HG03521 (cell line): ENCODE data around the gene PRPSAP1.
"Not testable (repeated sequence)": the region's sequence is repeated elsewhere in the genome, so short reads cannot be mapped to it uniquely, and the experiment has no call there.

ENCODE experiments used
- ATAC-seq: cut with Tn5 transposase; IDR thresholded peaks from one replicate; pipeline ENCODE4 v1.9.1; 2021; ENCODE audit warnings: mild to moderate bottlenecking, moderate library complexity; ENCODE audit not compliant: unreplicated experiment

The PRPSAP1 gene

DNA sequence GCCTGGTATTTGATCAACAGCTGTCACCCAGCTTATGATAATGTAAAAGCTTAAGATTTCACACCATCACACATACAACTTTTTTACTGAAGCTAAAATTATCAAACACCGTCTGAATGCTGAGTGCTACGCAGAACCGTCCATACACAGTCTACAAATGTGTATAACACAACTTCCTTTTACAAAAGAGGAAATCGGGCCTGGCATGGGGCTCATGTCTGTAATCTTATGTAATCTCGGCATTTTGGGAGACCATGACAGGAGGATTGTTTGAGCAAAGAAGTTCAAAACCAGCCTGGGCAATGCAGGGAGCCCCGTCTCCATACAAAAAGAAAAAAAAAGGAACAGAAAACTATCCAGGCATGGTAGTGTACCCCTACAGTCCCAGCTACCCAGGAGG, 26.0 kb downstream of the PRPSAP1 start:
- no peak for ATAC-seq

DNA sequence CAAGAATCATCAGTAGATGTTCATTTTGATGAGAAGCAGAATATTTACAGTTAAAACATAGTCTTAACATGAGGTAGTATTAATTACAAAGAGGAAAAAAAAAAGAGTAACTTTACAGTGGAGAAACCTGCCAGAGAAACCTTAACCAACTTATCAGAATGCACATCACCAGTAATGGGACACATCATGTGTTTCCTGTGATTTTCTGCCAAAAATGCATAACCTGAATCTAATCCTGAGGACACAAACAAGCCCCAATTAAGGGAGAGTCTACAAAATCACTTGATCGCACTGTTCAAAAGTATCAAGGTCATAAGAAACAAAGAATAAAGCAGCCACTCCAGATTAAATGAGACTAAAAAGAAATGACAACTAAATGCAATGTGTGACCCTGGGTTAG, 27.4 kb downstream of the PRPSAP1 start:
- ATAC-seq, result no peak

DNA sequence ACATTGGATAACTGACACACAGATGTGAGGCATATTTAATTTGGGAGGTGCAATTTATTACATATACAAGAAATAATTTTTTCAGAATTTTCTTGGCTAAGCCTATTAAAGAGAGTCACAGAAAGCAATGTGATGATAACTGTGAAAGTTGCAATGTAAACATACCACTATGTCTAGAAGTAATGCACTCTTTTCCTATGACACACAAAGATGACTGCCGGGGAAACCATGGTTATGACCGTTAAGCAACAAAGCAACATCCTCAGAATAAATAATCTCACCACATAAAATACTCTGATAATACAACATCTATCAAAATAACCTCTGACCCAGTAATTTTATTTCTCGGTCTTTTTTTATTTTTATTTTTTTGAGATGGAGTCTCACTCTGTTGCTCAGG, 35.1 kb downstream of the PRPSAP1 start:
- ATAC-seq, result no peak

DNA sequence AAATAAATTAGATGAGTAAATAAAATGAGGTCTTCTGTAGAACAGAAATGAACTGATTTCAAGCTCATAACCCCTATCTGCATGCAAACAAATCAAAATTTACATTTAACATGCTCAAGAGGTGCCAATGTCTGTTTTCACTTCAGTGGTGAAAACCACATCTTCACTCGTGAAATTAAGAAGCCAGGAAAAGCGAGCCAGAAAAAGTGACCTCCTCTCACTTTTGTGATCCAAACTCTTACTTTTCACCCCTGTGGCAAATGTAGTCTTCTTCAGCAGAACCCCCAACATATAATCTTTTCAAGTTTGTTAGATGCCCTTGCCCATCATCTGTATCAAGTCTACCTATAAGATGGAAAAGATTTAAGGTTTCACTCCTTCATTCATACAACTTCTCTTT, 36.2 kb downstream of the PRPSAP1 start:
- no peak for ATAC-seq

DNA sequence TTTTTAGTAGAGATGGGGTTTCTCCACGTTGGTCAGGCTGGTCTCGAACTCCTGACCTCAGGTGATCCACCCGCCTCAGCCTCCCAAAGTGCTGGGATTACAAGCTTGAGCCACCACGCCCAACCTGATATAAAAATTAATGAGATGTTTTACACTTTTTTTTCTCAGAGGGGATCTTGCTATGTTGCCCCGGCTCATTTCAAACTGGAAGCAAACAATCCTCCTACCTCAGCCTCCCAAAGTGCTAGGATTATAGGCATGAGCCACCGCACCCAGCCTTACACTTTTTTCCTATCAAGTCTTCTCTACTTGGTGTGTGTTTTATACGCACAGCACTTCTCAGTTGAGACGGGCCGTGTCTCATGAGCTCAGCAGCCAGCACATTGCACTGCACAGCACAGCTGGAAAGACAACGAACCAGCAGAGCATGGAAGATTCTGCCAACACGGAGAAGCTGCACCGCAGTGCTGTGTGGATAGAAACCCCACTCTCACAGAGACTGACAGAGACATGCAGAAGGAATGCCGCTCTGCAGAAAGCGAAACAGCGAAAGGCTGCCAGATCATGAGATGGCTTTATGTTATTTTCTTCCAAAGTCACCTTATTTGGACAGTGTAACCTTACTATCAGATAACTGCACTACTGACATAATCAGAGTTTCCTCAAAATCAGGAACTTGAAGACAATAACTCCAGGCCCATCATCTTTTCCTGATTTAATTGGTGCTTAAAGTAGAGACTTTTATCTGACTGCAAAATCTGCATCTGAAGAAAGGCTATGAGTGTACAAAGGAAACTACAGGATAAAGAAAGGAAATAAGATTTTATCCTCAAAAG, 39.1 kb downstream of the PRPSAP1 start:
- ATAC-seq, result no peak

DNA sequence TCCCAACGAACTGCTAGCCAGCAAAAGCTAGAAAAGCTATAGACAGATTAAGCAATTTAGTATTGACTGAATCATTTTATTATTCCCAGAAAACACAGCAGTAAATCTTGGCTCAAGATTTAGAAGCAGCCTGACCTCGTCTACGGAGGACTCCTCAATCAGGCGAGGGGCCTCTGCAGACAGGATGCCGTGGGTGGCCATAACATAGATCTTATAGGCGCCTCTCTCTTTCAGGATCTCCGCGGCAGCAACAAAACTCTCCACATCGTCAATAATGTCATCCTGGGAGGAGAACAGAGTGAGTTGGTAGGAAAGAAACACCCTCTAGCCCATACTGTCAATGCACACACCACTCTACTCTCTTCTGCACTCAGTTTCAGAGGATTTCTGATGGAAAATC, 41.0 kb downstream of the PRPSAP1 start:
- no peak for ATAC-seq

DNA sequence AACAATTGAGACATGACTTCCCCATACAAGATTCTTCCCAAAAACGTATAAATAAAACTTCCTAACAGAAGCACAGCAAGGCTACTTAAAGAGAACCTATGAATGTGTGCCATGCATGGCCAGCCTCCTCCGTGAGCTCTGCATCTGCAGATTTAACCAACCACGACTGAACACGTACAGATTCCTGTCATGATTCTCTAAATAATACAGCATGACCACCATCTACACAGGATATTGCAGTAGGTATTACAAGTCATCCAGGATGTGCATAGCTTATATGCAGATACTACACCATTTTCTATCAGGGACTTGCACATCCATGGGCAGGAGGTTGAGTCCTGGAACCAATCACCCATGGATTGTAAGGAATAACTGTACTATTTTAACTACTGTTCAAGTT, 44.3 kb downstream of the PRPSAP1 start:
- no peak for ATAC-seq

DNA sequence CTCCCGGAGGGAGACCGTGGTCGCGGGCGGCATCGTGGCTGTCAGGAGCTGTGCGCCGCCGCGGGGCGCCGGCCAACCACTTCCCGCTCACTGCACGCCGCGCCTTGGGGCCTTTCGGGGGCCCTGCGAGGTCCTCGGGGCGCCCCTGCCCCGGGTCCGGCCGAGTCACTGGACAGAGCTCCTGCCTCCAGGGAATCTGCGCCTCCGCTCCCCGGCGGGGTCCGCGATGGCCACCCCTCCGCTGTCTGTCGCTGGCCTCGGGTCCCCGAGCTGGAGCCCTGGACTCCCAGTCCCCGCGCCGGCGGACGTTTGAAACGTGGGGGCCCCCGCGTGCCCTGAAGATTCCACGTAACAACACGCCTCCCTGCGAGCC, 45.8 kb downstream of the PRPSAP1 start, which contains the start of gene QRICH2:
TSS of gene QRICH2 (minus strand) at position 311 of the 373 bp plus-strand sequence. CDS start at position 33, 278 bp downstream.
- ATAC-seq, result no peak

DNA sequence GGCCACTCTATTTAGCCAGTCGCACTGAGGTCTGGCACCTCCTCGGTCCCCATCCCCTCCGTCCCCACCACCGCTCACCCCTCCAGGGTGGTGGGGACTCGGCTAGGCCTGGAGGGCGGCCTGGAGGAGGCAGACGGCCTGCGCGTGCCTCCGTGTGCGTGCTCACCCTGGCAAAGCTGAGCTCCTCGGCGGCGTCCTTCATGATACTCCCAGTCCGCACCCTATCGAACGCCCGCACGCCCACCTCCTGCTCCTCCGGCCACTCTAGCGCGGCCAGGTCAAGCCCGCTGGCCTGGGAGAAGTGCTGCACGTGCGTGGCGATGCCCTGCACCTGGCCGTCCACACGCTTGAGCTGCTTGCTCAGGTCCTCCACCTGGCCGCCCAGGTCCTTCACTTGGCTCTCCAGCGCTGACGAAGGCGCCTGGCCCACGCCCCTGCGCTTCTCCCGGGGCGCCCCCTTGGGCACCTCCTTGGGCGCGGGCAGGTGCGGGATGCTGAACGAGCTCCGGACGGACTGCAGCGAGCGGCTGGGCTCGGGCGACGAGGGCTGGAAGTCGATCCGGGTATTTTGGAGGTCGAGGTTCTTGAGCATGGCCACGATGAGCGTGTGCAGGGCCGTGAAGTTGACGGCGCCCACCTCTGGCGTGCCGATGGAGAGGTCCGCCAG, 46.3 kb downstream of the PRPSAP1 start:
- ATAC-seq, result no peak

DNA sequence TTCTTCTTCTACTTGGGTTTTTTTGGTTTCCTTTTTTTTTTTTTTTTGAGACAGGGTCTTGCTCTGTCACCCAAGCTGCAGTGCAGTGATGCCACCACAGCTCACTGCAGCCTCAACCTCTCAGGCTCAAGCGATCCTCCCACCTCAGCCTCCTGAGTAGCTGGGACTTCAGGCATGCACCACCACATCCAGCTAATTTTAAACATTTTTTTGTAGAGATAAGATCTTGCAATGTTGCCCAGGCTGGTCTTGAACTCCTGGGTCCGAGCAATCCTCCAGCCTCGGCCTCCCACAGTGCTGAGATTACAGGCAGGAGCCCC, 48.6 kb downstream of the PRPSAP1 start:
- ATAC-seq, result not testable (repeated sequence)

DNA sequence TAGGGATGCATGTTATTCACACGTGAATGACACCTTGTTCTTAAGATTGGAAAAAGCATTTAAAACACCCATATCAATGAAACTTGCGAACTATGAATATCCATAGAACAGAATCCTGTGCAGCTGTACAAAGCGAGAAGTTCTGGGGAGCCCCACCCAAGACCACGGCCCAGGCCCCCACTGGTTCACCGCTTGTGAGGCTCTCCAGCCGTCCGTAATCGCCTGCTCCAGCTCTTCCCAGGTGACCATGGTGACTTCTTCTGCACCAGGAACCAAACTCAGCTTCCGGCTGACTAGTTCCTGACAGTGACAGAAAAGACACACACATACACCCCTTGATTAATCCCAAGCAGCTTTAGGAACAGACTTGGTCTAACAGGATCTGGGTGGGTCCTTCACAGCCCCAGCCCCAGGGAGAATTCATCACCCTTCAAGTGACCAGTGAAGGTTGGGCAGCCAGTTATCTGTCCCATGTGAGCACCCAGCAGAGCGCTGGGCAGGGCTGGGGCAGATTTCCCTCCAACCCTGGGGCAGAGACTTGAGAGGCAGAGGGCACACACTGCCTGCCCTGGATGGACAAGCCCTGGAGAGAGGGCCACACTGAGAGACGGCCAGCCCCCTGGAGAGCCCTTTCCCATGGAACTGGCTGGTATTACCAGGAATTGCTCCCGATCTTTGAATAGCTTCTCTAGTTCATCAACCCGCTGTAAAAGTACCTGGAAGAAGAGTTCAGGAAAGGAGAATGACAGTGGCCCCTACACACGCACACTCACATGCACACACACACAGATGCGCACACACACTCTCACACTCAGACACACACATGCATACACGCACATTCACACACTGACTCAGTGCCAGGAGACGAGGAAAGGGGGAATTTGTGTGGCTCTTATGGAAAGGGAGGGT, 49.2 kb downstream of the PRPSAP1 start:
- no peak for ATAC-seq

DNA sequence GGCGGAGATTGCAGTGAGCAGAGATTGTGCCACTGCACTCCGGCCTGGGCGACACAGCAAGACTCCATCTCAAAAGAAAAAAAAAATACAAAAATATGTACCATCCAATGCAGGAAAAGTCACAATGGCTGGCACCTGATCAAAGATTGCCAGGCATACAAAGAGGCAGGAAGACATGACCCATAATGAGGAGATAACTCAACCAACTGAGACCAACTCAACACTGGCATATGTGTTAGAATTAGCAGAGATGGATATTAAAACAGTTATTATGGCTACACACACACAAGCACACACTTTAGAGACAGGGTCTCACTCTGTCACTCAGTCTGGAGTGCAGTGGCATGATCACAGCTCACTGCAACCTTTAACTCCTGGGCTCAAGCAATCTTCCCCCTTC, 56.3 kb downstream of the PRPSAP1 start:
- ATAC-seq, result no peak

DNA sequence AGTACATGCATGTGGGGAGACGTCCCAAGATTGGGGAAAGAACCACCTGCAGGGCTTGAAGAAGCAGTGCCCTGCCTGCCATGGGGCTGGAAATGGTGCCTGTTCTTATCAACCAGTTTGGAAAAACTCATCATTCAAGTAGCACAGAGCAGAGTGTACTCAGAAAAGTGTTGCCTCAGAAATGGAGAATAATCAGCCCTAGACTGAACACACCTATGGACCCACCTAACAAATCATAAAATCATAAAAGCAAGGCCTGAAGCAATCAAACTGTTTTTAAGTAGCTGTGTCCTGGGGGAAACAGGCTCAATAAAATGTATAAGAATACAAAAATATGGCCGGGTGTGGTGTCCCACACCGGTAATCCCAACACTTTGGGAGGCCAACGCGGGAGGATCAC, 56.8 kb downstream of the PRPSAP1 start:
- no peak for ATAC-seq

DNA sequence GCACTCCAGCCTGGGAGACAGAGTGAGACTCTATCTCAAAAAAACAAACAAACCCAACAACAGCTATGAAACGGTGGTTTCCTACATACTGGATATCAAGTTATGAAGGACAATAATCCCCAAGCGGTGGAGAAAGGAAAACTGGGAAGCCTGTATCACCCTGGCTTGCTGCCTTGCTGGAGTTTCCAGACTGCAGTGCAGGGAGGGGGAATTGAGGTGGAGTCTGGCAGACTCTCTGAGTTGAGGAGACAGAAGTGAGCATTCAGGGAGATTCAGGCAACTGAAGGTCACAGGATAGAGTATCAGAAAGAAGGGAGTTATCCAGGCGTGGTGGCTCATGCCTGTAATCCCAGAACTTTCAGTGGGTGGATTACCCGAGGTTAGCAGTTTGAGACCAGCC, 57.5 kb downstream of the PRPSAP1 start:
- ATAC-seq, result no peak

DNA sequence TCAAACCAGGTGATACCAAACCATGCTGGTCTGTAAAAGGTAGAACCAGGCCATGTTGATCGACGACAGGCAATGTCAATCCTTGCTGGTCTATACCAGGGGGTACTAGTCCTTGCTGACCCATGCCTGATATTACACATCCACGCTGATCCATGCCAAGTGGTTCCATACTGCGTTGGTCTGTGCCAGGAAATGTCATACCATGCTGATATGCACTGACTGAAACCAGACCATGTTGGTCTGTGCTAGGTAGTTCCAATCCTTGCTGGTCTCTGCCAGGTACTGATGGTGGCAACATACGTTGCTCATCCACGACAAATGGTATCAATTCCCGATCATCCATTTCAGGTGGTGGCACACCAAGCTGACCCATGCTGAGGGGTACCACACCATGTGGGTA, 60.6 kb downstream of the PRPSAP1 start:
- ATAC-seq, result no peak

DNA sequence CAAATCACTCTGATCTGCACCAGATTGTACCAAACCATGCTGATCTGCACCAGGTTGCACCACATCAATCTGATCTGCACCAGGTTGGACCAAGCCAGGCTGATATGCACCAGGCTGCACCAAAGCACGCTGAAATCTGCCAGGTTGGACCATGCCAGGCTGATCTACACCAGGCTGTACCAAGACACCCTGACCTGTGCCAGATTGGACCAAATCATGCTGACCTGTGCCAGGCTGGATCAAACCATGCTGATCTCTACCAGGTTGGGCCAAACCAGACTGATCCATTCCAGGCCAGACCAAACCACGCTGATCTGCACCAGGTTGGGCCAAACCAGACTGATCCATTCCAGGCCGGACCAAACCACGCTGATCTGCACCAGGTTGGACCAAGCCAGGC, 61.1 kb downstream of the PRPSAP1 start:
- ATAC-seq, result no peak

DNA sequence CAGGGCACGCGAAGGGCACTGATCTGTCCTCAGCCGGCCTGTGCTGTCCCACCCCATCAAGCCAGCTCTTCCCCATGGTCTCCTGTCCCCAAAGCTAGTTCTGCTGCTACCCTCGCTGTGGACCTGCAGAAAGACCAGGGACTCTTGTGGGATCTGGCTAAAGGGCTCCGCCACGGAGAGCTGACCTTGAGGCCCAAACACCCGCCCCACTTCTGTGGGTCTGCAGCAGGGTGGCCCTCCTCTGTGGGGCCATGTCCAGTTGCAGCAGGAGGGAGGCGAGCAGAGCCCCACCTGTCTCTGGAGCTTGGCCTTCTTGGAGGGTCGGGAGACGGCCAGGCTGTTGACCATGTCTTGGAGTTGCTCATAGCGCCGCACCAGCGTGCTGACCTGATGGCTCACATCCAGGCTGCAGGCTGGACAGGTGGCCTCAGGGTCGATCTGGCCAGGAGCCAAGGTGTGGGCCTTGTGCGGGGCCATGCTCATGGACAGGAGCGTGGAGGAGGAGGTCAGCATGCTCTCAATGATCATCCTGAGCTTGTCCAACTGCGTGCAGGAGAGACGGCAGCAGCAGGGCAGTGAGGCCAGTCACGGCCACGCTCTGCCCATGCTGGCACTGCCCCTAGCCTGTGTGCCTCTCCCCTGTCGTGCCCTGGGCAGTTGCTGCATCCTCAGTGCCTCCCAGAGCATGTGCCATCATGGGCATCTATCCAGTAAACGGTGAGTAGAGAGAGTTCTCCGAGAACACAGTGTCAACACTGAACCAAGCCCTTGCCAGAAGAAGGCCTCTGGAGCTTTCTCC, 71.9 kb downstream of the PRPSAP1 start:
- ATAC-seq, result no peak

DNA sequence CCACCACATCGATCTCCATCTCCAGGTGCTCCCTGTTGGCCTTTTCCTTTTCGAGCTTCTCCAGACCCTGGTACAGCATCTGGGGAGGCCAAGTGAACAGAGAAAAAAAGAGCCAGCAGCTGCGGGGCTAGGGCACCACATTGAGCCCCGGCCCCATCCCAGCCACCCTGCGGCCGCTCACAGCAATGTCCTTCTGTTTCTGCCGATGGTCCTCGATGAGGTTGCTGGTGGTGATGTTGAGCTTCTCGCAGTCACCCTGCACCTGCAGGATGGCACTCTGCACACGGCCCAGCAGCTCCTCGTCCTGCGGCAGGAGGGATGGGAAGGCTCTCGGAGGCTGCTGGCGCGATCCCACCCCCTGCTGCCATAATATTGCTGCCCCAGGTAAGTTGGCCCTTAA, 73.1 kb downstream of the PRPSAP1 start:
- no peak for ATAC-seq

DNA sequence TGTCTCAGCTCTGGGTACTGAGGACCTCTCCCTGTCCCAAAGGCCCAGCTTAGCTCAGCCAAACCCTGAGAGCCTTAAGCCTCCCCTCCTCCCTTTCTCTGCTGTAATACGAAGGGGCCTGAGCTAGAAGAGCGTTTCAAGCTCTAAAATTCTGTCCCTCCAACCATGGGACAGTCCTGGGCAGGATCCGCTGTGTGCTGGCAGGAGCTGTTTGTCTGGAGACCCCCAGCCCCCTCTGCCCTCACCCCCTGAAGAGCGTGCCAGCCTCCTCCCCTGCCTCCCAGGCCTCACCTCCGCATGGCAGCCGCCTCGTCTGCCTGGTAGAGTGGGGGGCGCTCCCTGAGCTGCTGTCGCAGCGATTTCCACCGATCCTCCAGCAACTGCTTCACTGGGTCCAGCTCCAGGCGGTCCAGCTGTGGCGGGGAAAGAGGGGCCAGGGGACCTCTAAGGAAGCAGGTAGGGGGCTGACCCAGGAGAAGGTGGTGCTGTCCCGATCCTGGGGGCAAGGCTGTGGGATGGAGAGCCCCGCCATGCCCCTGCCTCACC, 73.9 kb downstream of the PRPSAP1 start:
- ATAC-seq, result no peak

DNA sequence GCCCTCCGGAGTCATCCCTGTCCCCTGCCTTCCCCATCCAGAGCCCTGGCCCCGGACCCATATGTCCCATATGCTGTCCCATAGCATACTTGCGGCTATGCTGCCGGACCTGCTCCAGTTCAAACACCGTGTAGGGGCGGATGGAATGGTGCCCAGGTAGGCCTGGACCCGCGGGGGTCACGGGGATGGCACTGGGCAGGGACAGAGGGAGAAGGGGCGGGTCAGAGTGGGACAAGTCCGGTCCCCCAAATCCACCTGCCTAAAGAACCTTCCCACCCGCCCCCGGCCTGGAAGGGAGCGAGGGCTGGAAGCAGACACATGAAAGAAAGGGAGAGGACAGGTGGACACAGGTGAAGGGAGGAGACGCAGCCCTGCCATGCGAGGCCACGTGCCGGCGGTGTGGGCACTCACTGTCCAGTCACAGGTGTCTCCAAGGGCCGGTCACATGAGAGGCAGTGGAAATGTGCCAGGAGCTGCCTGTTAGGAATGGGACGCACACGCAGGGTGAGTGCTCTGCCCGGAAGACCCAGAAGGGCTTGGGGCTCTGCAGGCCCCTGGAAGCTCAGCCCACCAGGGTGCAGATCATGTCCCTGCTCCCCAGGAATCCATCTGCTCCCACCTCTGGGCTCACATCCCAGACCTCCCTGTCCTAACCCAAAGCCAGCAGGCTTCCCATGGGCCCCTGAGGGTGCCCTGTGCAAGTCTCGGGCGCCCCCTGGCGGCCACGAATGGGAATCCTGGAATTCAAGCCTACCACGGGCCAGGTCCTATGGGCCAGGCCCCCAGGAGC, 74.6 kb downstream of the PRPSAP1 start:
- no peak for ATAC-seq
